Measurements from ENCODE around the gene DAAM2. TPM values are rescaled to one million over a fixed set of nuclear protein-coding genes. Genes with fewer than 3 reads are reported as not detected.

DAAM2 gene
- total RNA-seq, 1 donor from 2014 or later = 87.2 TPM

GRCh38 chr6:39865011-39865888 lies 73.1 kb downstream of the DAAM2 start:
- no peaks in the 10 kb centered on the region for H3K27me3 Mint-ChIP-seq (ENCODE audit: unreplicated experiment)
- DNase-seq (ENCODE audit: extremely low spot score, unreplicated experiment) = no peak
- peaks cover 21% of the 10 kb centered on the region for H3K4me1 Mint-ChIP-seq (ENCODE audit: unreplicated experiment)
- H3K36me3 Mint-ChIP-seq (ENCODE audit: unreplicated experiment) = peaks cover 65% of the 10 kb centered on the region
- H3K27ac Mint-ChIP-seq (ENCODE audit: unreplicated experiment) = no peak overlapping the region
- no peak overlapping the region for H3K4me3 Mint-ChIP-seq (ENCODE audit: unreplicated experiment)
- peak; percentile 66 for TF ChIP-seq CTCF (IDR thresholded peaks at IDR 0.05)
- no peaks in the 10 kb centered on the region for H3K9me3 Mint-ChIP-seq (ENCODE audit: unreplicated experiment)

GRCh38 chr6:39867592-39867991 lies 75.4 kb downstream of the DAAM2 start:
- H3K36me3 Mint-ChIP-seq (ENCODE audit: unreplicated experiment) = peaks cover 71% of the 10 kb centered on the region
- peaks cover 4% of the 10 kb centered on the region for H3K4me1 Mint-ChIP-seq (ENCODE audit: unreplicated experiment)
- no peak for DNase-seq (ENCODE audit: extremely low spot score, unreplicated experiment)
- H3K4me3 Mint-ChIP-seq (ENCODE audit: unreplicated experiment) = no peak overlapping the region
- H3K27me3 Mint-ChIP-seq (ENCODE audit: unreplicated experiment) = no peaks in the 10 kb centered on the region
- H3K27ac Mint-ChIP-seq (ENCODE audit: unreplicated experiment) = no peak overlapping the region
- H3K9me3 Mint-ChIP-seq (ENCODE audit: unreplicated experiment) = no peaks in the 10 kb centered on the region
- no peak for TF ChIP-seq CTCF (IDR thresholded peaks at IDR 0.05)

GRCh38 chr6:39870950-39871349 lies 78.8 kb downstream of the DAAM2 start:
- no peak for TF ChIP-seq CTCF (IDR thresholded peaks at IDR 0.05)
- peaks cover 80% of the 10 kb centered on the region for H3K36me3 Mint-ChIP-seq (ENCODE audit: unreplicated experiment)

GRCh38 chr6:39873439-39873838 lies 81.3 kb downstream of the DAAM2 start:
- H3K4me3 Mint-ChIP-seq (ENCODE audit: unreplicated experiment) = no peak overlapping the region
- H3K36me3 Mint-ChIP-seq (ENCODE audit: unreplicated experiment) = peaks cover 87% of the 10 kb centered on the region
- H3K27ac Mint-ChIP-seq (ENCODE audit: unreplicated experiment) = no peak overlapping the region
- DNase-seq (ENCODE audit: extremely low spot score, unreplicated experiment) = no peak
- H3K4me1 Mint-ChIP-seq (ENCODE audit: unreplicated experiment) = peaks cover 4% of the 10 kb centered on the region
- H3K9me3 Mint-ChIP-seq (ENCODE audit: unreplicated experiment) = no peaks in the 10 kb centered on the region
- no peak for TF ChIP-seq CTCF (IDR thresholded peaks at IDR 0.05)
- no peaks in the 10 kb centered on the region for H3K27me3 Mint-ChIP-seq (ENCODE audit: unreplicated experiment)

More at GRCh38 chr6:39870950-39871349, 78.8 kb downstream of the DAAM2 start:
- Mint-ChIP-seq H3K27me3 (ENCODE audit: unreplicated experiment) (no peaks in the 10 kb centered on the region), H3K9me3 (ENCODE audit: unreplicated experiment) (no peaks in the 10 kb centered on the region), H3K27ac (ENCODE audit: unreplicated experiment) (no peak overlapping the region), H3K4me3 (ENCODE audit: unreplicated experiment) (no peak overlapping the region), H3K4me1 (ENCODE audit: unreplicated experiment) (peaks cover 4% of the 10 kb centered on the region)
- DNase-seq (ENCODE audit: extremely low spot score, unreplicated experiment) = no peak

- no peaks in the 10 kb centered on the region for H3K27me3 Mint-ChIP-seq (ENCODE audit: unreplicated experiment)
- TF ChIP-seq CTCF (IDR thresholded peaks at IDR 0.05) = no peak
- DNase-seq (ENCODE audit: extremely low spot score, unreplicated experiment) = no peak
- peaks cover 67% of the 10 kb centered on the region for H3K36me3 Mint-ChIP-seq (ENCODE audit: unreplicated experiment)
- H3K4me1 Mint-ChIP-seq (ENCODE audit: unreplicated experiment) = peaks cover 4% of the 10 kb centered on the region
- H3K9me3 Mint-ChIP-seq (ENCODE audit: unreplicated experiment) = no peaks in the 10 kb centered on the region
- no peak overlapping the region for H3K4me3 Mint-ChIP-seq (ENCODE audit: unreplicated experiment)
- H3K27ac Mint-ChIP-seq (ENCODE audit: unreplicated experiment) = no peak overlapping the region
These were observed 83.9 kb downstream of the DAAM2 start for GRCh38 chr6:39876111-39876510.
